Colonic mucosa (tissue), 4 donors: ENCODE results near the gene ACP7. TPM values are rescaled to one million over a fixed set of nuclear protein-coding genes. Genes with fewer than 3 reads are reported as not detected.

Experiments
- DNase-seq: peaks from one replicate; pipeline ENCODE4 v3.0.0-alpha.2; 2020
- H3K27ac ChIP-seq: fragments of 200-600 bp; one replicate; pipeline ENCODE4 v1.8.0; 2021
- H3K27me3 ChIP-seq: fragments of 200-600 bp; one replicate; pipeline ENCODE4 v1.8.0; 2021
- H3K36me3 ChIP-seq: fragments of 200-600 bp; one replicate; pipeline ENCODE4 v1.8.0; 2021
- H3K4me1 ChIP-seq: fragments of 200-600 bp; one replicate; pipeline ENCODE4 v1.8.0; 2021; ENCODE audit warnings: mild to moderate bottlenecking
- H3K4me3 ChIP-seq: fragments of 200-600 bp; one replicate; pipeline ENCODE4 v1.8.0; 2021
- H3K9ac ChIP-seq, 2 donors: one replicate each; pipeline ENCODE4 v1.7.0; 2013; ENCODE audit warnings: control low read depth in 2 of 2, low read depth in 2 of 2, low read length in 2 of 2
- H3K9me3 ChIP-seq: fragments of 200-600 bp; one replicate; pipeline ENCODE4 v1.8.0; 2021
- CTCF ChIP-seq: fragments of 200-600 bp; IDR thresholded peaks from one replicate; pipeline ENCODE4 v1.8.0; 2022; ENCODE audit warnings: antibody characterized with exemption, mild to moderate bottlenecking
- intact Hi-C: fragments of 100-400 bp; cut with DNase I; formaldehyde crosslinking; loops from one replicate; pipeline ENCODE4 v1.14.1; 2022
- total RNA-seq, 2 donors: library from RNA; stranded (reverse); fragmentation: NEBNext Ultra II Directional in 1 of 2; extraction: Animal tissue kit (Norgen Biotek cat#: 25700) in 1 of 2; gene quantifications; one replicate each; pipeline ENCODE4 v1.2.1, GENCODE V29; 2021
- donor health status: healthy.
- donor health status: DM: no; HTN: no; CAD: no.
- donor health status: DM: no; HTN: no; CAD: no.

ACP7 gene
- total RNA-seq, 2 donors from 2014 or later, result not detected

- DNase-seq, result no peak
- intact Hi-C loops, result no loop called here
- Histone ChIP-seq H3K27me3 (no peaks in the 10 kb centered on the region), H3K4me3 (no peak overlapping the region), H3K9me3 (no peaks in the 10 kb centered on the region), H3K9ac (no peak overlapping the region), H3K4me1 (no peaks in the 10 kb centered on the region), H3K27ac (no peak overlapping the region), H3K36me3 (no peaks in the 10 kb centered on the region)
- TF ChIP-seq CTCF, result no peak
Measured at GRCh38 chr19:39046037-39046821, 37.9 kb upstream of the ACP7 start.

GRCh38 chr19:39047073-39047472 is 37.1 kb upstream of the ACP7 start:
- no peak for DNase-seq
- intact Hi-C loops, result no loop called here
- no peak for TF ChIP-seq CTCF

GRCh38 chr19:39052243-39052746 is 31.9 kb upstream of the ACP7 start:
- no peaks in the 10 kb centered on the region for H3K27me3 ChIP-seq
- no peak overlapping the region for H3K4me3 ChIP-seq
- H3K9me3 ChIP-seq, result no peaks in the 10 kb centered on the region
- TF ChIP-seq CTCF, result peak; percentile 78
- peak; percentile 56 for DNase-seq
- no peaks in the 10 kb centered on the region for H3K4me1 ChIP-seq
- intact Hi-C loops, result no loop called here
- H3K36me3 ChIP-seq, result no peaks in the 10 kb centered on the region
- no peak overlapping the region for H3K9ac ChIP-seq
- H3K27ac ChIP-seq, result no peak overlapping the region

More at GRCh38 chr19:39047073-39047472, 37.1 kb upstream of the ACP7 start:
- Histone ChIP-seq H3K9ac (no peak overlapping the region), H3K4me1 (no peaks in the 10 kb centered on the region), H3K36me3 (no peaks in the 10 kb centered on the region), H3K4me3 (no peak overlapping the region), H3K9me3 (no peaks in the 10 kb centered on the region), H3K27me3 (no peaks in the 10 kb centered on the region), H3K27ac (no peak overlapping the region)

GRCh38 chr19:39052846-39053245 is 31.3 kb upstream of the ACP7 start:
- Histone ChIP-seq H3K36me3 (no peaks in the 10 kb centered on the region), H3K4me3 (no peak overlapping the region), H3K9ac (no peak overlapping the region), H3K27me3 (no peaks in the 10 kb centered on the region), H3K4me1 (no peaks in the 10 kb centered on the region), H3K9me3 (no peaks in the 10 kb centered on the region), H3K27ac (no peak overlapping the region)
- intact Hi-C loops, result no loop called here
- no peak for DNase-seq
- no peak for TF ChIP-seq CTCF

GRCh38 chr19:39053276-39054090 is 30.7 kb upstream of the ACP7 start:
- TF ChIP-seq CTCF, result no peak
- no peaks in the 10 kb centered on the region for H3K36me3 ChIP-seq
- no peaks in the 10 kb centered on the region for H3K9me3 ChIP-seq
- intact Hi-C loops, result no loop called here
- H3K4me3 ChIP-seq, result no peak overlapping the region
- no peak overlapping the region for H3K27ac ChIP-seq
- DNase-seq, result peak; percentile 41
- H3K27me3 ChIP-seq, result no peaks in the 10 kb centered on the region
- H3K4me1 ChIP-seq, result no peaks in the 10 kb centered on the region
- no peak overlapping the region for H3K9ac ChIP-seq
